ENCODE data around the gene CSRNP2. TPM values are rescaled to one million over a fixed set of nuclear protein-coding genes. Genes with fewer than 3 reads are reported as not detected.

Gene CSRNP2
- total and polyA plus RNA-seq, 12 donors = 7.7 to 25.3 (median 15.8) TPM

GRCh38 chr12:51025338-51025835 lies 58.0 kb downstream of the CSRNP2 start:
- Histone ChIP-seq H3K4me1 (peaks cover 0 to 62% (median 16%) of the 10 kb centered on the region in 9 donors), H3K36me3 (no peaks in the 10 kb centered on the region), H3K27ac (peak overlapping the region; percentile 38 to 93 (median 86)), H3K27me3 (no peaks in the 10 kb centered on the region), H3K9me3 (no peaks in the 10 kb centered on the region), H3K4me3 (peak overlapping the region; percentile 55 to 92 (median 76))
- intact Hi-C loops (cut with DNase I) = no loop called here
- no peak for ATAC-seq
- TF ChIP-seq CTCF (IDR thresholded peaks at IDR 0.05) = no peak
- WGBS, 2 donors = 6 to 14% methylated on average over 9 of the region's 9 CpGs
- no peak for DNase-seq

GRCh38 chr12:51023625-51024382 lies 59.6 kb downstream of the CSRNP2 start:
- no peak for TF ChIP-seq CTCF (IDR thresholded peaks at IDR 0.05)
- WGBS, 2 donors = 63 to 69% methylated on average over 4 of the region's 4 CpGs
- H3K9me3 ChIP-seq = no peaks in the 10 kb centered on the region
- DNase-seq (no peak), ATAC-seq (no peak)
- peak overlapping the region in 7 of 10 donors; percentile 66 to 92 (median 79) for H3K4me3 ChIP-seq
- H3K36me3 ChIP-seq = no peaks in the 10 kb centered on the region
- H3K4me1 ChIP-seq = peaks cover 0 to 70% (median 16%) of the 10 kb centered on the region in 9 donors
- peak overlapping the region in 9 of 10 donors; percentile 9 to 93 (median 85) for H3K27ac ChIP-seq
- intact Hi-C loops (cut with DNase I) = no loop called here
- no peaks in the 10 kb centered on the region for H3K27me3 ChIP-seq

DNA sequence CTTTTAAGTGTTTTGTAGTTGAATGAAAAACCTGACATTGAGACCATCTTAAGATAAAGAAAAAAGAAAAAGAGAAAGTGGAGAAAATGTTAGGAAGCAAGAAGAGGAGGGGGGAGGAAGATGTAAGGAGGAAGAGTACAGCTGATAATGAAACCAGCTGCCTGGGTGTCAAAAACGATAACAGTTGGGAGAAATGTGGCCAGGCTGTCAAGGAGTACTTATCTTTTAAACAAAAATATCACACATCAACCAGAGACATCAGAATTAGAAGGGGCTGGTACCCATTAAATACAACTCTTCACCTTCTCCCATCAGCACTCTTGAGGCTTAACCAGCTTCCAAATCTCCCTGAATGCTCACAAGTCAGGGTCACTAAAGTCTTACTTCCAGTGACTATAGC lies 61.7 kb downstream of the CSRNP2 start:
- intact Hi-C loops (cut with DNase I) = no loop called here
- Histone ChIP-seq H3K4me1 (peaks cover 0 to 64% (median 16%) of the 10 kb centered on the region in 9 donors), H3K4me3 (no peak overlapping the region), H3K9me3 (no peaks in the 10 kb centered on the region), H3K27me3 (no peaks in the 10 kb centered on the region), H3K36me3 (no peaks in the 10 kb centered on the region), H3K27ac (peak overlapping the region in 1 of 10 donors; percentile 51)
- ATAC-seq (no peak), DNase-seq (no peak)
- TF ChIP-seq CTCF (IDR thresholded peaks at IDR 0.05) = no peak
- 14 to 19% methylated on average over 1 of the region's 1 CpG for WGBS, 2 donors

DNA sequence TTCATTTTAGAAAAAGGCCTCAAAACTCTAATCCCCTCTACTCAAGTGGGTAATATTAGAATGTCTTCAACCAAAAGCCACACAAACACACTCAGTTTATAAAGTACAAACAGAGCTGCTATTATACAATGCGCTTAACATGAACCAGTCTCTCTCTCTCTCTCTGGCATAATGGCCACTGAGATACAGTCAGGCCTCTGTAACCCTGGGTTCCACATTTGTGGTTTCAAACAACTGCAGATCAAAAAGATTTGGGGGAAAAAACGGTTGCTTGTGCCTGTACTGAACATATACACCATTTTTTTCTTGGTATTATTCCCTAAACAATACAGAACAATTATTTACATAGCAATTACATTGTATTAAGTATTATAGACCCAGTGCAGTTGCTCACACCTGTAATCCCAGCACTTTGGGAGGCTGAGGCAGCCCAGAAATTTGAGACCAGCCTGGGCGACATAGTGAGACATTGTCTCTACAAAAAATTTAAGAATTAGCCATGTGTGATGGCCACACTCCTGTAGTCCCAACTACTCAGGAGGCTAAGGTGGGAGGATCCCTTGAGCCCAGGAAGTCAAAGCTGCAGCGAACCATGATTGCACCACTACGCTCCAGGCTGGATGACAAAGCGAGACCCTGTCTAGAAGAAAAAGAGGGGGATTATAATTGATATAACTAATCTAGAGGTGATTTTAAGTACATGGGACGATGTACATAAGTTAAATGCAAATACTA lies 62.8 kb downstream of the CSRNP2 start:
- no peaks in the 10 kb centered on the region for H3K9me3 ChIP-seq
- no peak for ATAC-seq
- no peak for TF ChIP-seq CTCF (IDR thresholded peaks at IDR 0.05)

More for the DNA sequence above, 62.8 kb downstream of the CSRNP2 start:
- DNase-seq = no peak
- no peaks in the 10 kb centered on the region for H3K36me3 ChIP-seq
- no peak overlapping the region for H3K4me3 ChIP-seq
- H3K27me3 ChIP-seq = no peaks in the 10 kb centered on the region
- intact Hi-C loops (cut with DNase I) = no loop called here
- 90 to 92% methylated on average over 7 of the region's 7 CpGs for WGBS, 2 donors
- no peak overlapping the region for H3K27ac ChIP-seq
- peaks cover 0 to 61% (median 15%) of the 10 kb centered on the region in 9 donors for H3K4me1 ChIP-seq

All from heart right ventricle (tissue), 16 donors.